ENCODE results near the gene CISH. TPM values are rescaled to one million over a fixed set of nuclear protein-coding genes. Genes with fewer than 3 reads are reported as not detected.

Gene CISH
- total and polyA plus RNA-seq, 9 of the 15 experiments (the other 6 are each of a cell fraction or from before 2014, with no cell fraction given): 1.7 to 47.7 (median 18.3) TPM

DNA sequence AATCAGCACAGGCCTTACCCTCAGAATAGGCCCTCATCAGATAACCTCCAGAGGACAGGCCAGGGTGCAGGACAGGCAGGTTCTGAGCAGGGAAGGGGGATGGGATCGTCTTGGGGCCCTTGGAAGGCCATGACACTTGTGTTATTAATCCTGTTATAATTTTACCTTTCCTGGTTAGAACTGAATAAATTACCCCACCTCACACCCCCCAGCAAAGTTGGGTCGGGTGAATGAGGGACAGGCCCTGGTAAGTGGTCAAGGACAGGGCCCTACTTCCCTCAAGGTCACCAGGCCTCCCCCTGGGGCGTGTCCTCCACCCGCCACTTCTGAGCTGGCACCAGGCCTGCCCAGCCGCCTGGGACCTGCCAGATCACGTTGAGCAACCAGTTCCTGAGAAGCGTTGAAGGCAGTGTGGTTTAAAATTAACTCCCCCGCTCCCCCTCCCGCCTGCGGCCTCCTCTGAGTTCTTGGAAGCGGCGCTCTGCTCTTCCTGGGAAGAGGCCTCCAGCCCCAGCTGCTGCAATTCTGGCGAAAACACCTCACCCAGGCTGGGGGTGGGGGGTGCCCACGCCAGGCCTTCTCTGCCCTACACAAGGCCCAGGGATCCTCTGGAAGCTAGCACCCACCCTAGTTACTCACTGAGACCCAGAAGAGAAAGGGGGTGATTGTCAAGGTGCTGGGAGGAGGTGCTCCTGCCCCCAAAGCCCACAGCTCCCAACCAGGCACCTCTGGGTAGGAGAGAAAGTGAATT, 10.6 kb downstream of the CISH start (continued):
- TF ChIP-seq, protein P1, sequence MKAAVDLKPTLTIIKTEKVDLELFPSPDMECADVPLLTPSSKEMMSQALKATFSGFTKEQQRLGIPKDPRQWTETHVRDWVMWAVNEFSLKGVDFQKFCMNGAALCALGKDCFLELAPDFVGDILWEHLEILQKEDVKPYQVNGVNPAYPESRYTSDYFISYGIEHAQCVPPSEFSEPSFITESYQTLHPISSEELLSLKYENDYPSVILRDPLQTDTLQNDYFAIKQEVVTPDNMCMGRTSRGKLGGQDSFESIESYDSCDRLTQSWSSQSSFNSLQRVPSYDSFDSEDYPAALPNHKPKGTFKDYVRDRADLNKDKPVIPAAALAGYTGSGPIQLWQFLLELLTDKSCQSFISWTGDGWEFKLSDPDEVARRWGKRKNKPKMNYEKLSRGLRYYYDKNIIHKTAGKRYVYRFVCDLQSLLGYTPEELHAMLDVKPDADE (conservative IDR thresholded peaks at IDR 0.05; ENCODE audit: control insufficient read depth, low read depth, low read length): no peak; the same call in 1 of the 2 replicates
- TF ChIP-seq NCOA1 (IDR thresholded peaks at IDR 0.05; ENCODE audit: low read depth) (peak; percentile 85), EHMT2 (IDR thresholded peaks at IDR 0.05) (no peak), BRF1 (IDR thresholded peaks at IDR 0.05; ENCODE audit: borderline replicate concordance, extremely low read depth, insufficient read length) (no peak), ZNF121 (CRISPR knock-in tag; conservative IDR thresholded peaks at IDR 0.05) (no peak), EGR1 (conservative IDR thresholded peaks at IDR 0.05) (peak; percentile 73), JUNB (CRISPR knock-in tag; conservative IDR thresholded peaks at IDR 0.05) (no peak), TAL1 (IDR thresholded peaks at IDR 0.05) (0 out of 2 replicates have a peak, but pooled peaks have one; percentile 11), ZNF436 (CRISPR knock-in tag; IDR thresholded peaks at IDR 0.05) (no peak), RBM14 (IDR thresholded peaks at IDR 0.05; ENCODE audit: borderline replicate concordance, insufficient read depth, low read depth, low read length) (no peak), MAFG (tag; conservative IDR thresholded peaks at IDR 0.05) (no peak), ZNF644 (tag; IDR thresholded peaks at IDR 0.05; ENCODE audit: low read depth) (peak; percentile 87)
- TF ChIP-seq, protein P2, sequence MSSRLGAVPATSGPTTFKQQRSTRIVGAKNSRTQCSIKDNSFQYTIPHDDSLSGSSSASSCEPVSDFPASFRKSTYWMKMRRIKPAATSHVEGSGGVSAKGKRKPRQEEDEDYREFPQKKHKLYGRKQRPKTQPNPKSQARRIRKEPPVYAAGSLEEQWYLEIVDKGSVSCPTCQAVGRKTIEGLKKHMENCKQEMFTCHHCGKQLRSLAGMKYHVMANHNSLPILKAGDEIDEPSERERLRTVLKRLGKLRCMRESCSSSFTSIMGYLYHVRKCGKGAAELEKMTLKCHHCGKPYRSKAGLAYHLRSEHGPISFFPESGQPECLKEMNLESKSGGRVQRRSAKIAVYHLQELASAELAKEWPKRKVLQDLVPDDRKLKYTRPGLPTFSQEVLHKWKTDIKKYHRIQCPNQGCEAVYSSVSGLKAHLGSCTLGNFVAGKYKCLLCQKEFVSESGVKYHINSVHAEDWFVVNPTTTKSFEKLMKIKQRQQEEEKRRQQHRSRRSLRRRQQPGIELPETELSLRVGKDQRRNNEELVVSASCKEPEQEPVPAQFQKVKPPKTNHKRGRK (tag; IDR thresholded peaks at IDR 0.05): no peak
- TF ChIP-seq, protein P3, sequence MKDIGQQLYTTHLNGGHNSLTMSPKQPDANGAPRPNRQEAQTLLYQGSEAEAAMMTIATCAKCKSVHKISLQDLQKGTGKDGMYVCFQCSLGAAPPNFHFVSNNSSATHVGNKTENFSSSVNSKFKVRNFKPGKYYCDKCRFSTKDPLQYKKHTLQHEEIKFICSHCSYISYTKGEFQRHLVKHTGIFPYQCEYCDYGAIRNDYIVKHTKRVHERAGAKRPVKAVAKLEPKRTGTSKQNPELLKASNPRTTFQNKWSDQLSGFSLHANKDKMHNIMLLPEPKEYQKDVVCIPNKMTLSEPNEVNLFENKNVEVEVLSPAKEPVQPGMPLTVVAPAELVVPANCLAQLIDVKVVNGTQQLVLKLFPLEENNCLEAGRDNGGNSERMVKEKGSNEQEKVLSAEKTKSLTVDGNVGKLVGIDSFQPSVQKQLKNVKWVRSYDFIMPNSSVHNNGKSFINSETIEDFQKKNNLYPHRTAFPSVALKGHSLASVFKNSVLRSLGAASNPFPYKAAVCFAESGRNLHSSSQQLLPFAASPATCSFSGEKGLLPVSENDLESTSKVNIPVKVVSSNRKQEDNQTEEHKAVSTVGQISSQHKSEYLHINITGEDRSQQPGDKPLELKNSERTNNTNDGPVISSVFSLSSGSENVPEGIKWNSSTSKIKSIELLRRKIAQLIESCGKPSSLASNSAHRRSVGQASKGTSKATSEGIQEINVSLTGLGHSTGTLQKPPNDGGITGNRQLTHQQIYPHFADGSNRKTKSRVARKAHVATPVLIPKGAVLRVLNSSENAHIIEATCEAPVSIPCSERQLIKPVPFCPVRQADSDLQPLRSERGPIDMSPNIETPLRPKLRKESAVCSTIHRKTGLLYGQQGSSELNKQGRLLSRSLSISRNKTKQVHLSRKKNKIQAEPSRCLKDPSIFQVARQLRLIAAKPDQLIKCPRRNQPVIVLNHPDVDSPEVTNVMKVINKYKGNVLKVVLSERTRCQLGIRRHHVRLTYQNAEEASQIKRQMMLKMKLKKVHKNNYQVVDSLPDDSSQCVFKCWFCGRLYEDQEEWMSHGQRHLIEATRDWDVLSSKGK (CRISPR knock-in tag; IDR thresholded peaks at IDR 0.05): no peak
- TF ChIP-seq, protein P4, sequence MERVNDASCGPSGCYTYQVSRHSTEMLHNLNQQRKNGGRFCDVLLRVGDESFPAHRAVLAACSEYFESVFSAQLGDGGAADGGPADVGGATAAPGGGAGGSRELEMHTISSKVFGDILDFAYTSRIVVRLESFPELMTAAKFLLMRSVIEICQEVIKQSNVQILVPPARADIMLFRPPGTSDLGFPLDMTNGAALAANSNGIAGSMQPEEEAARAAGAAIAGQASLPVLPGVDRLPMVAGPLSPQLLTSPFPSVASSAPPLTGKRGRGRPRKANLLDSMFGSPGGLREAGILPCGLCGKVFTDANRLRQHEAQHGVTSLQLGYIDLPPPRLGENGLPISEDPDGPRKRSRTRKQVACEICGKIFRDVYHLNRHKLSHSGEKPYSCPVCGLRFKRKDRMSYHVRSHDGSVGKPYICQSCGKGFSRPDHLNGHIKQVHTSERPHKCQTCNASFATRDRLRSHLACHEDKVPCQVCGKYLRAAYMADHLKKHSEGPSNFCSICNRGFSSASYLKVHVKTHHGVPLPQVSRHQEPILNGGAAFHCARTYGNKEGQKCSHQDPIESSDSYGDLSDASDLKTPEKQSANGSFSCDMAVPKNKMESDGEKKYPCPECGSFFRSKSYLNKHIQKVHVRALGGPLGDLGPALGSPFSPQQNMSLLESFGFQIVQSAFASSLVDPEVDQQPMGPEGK (CRISPR knock-in tag; IDR thresholded peaks at IDR 0.05; ENCODE audit: borderline replicate concordance): no peak
- TF ChIP-seq, protein P5, sequence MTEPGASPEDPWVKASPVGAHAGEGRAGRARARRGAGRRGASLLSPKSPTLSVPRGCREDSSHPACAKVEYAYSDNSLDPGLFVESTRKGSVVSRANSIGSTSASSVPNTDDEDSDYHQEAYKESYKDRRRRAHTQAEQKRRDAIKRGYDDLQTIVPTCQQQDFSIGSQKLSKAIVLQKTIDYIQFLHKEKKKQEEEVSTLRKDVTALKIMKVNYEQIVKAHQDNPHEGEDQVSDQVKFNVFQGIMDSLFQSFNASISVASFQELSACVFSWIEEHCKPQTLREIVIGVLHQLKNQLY (CRISPR knock-in tag; conservative IDR thresholded peaks at IDR 0.05): no peak

Data from K562 (cell line).